Thyroid gland (tissue), 4 donors: Measurements from ENCODE around the gene SPEM3. TPM values are rescaled to one million over a fixed set of nuclear protein-coding genes. Genes with fewer than 3 reads are reported as not detected.
A peak's percentile ranks its signal among the peaks of the same experiment; 100 is the strongest.

Source experiments
- DNase-seq, 2 donors: peaks; one replicate each; pipeline ENCODE4 v3.0.0-alpha.2; 2019
- H3K27ac ChIP-seq, 3 donors: fragments of 200-600 bp; sonication (generic); 1 replicate in 2 of 3; 2 replicates in 1 of 3; pipeline ENCODE4 v1.5.1; 2016 to 2019; ENCODE audit warnings: mild to moderate bottlenecking in 1 of 3, moderate library complexity in 1 of 3
- H3K27me3 ChIP-seq: fragments of 200-600 bp; sonication (generic); one replicate; pipeline ENCODE4 v1.5.1; 2019
- H3K36me3 ChIP-seq, 2 donors: fragments of 200-600 bp; sonication (generic); one replicate each; pipeline ENCODE4 v1.5.1; 2016 to 2019
- H3K4me1 ChIP-seq, 2 donors: fragments of 200-600 bp; sonication (generic); one replicate each; pipeline ENCODE4 v1.5.1; 2017 to 2019
- H3K4me3 ChIP-seq, 3 donors: fragments of 200-600 bp; sonication (generic); replicated peaks in 1 of 3; 1 replicate in 2 of 3; 2 replicates in 1 of 3; pipeline ENCODE4 v1.5.1; 2016; ENCODE audit warnings: mild to moderate bottlenecking in 1 of 3
- H3K9me3 ChIP-seq: fragments of 200-600 bp; sonication (generic); one replicate; pipeline ENCODE4 v1.5.1; 2017
- CTCF ChIP-seq, 6 experiments: fragments of 200-600 bp in 3 of 6; fragments of 450-650 bp in 3 of 6; sonication (generic) in 3 of 6; IDR thresholded peaks; one replicate each; pipeline ENCODE4 v1.5.1; 2016 to 2019; ENCODE audit warnings: antibody characterized with exemption in 6 of 6, mild to moderate bottlenecking in 2 of 6, inconsistent platforms in 1 of 6, moderate library complexity in 1 of 6
- POLR2A ChIP-seq, 2 donors: fragments of 450-650 bp; IDR thresholded peaks; one replicate each; pipeline ENCODE4 v1.6.1; 2017; ENCODE audit warnings: antibody characterized with exemption in 2 of 2, mild to moderate bottlenecking in 2 of 2, moderate library complexity in 1 of 2
- WGBS, 2 donors: methylation state at CpG; one replicate each; pipeline ENCODE4 v1.1.5; 2017; 5-methylcytosine and 5-hydroxymethylcytosine counted together
- intact Hi-C: fragments of 100-400 bp; cut with DNase I; formaldehyde crosslinking; loops from one replicate; pipeline ENCODE4 v1.15.1; 2023
- total RNA-seq, 4 donors: library from RNA; depleted of rRNA; stranded (reverse); fragments of >200 nt; gene quantifications; one replicate each; pipeline ENCODE4 v1.2.3, GENCODE V29; 2016

SPEM3 gene
- total RNA-seq, 4 donors from 2014 or later, result not detected

- 67 to 71% methylated on average over 15 of the region's 15 CpGs for WGBS, 2 donors
- TF ChIP-seq POLR2A (IDR thresholded peaks at IDR 0.05) (no peak), CTCF (IDR thresholded peaks at IDR 0.05) (no peak)
- intact Hi-C loops, result loop anchor here (5.0 kb wide), 1 partner anchor 34 kb away; no protein-coding TSS in a partner anchor
- Histone ChIP-seq H3K9me3 (no peaks in the 10 kb centered on the region), H3K4me3 (no peak overlapping the region), H3K36me3 (no peaks in the 10 kb centered on the region), H3K27me3 (no peaks in the 10 kb centered on the region), H3K4me1 (peaks cover 48 to 64% of the 10 kb centered on the region in 2 donors), H3K27ac (peak overlapping the region; percentile 100)
- peak; percentile 25 to 32 for DNase-seq
Observed at GRCh38 chr17:7475764-7476422, 47.2 kb downstream of the SPEM3 start.

DNA sequence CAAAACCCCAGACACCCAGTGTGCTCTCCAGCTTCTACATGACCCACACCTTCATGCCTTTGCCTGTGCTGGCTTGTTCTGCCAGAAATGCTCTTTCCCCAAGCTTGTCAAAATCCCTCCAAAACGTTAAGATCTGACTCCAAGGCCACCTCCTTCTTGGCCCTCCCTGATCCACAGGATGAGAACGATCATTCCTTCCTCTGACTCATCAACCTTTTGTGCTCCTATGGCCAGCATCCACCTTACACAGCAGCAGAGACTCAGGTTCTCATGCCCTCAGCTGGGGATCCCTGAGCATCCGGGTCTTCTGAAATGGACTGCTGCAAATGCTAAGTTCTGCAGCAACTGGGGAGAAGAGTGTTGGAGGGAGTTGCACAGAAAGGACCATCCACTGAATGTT, 47.8 kb downstream of the SPEM3 start:
- WGBS, 2 donors, result 30 to 49% methylated on average over 3 of the region's 3 CpGs
- H3K9me3 ChIP-seq, result no peaks in the 10 kb centered on the region
- H3K4me1 ChIP-seq, result peaks cover 48 to 64% of the 10 kb centered on the region in 2 donors
- H3K27ac ChIP-seq, result peak overlapping the region; percentile 100
- DNase-seq, result no peak
- TF ChIP-seq CTCF (IDR thresholded peaks at IDR 0.05) (no peak), POLR2A (IDR thresholded peaks at IDR 0.05) (no peak)
- no peaks in the 10 kb centered on the region for H3K36me3 ChIP-seq
- no peak overlapping the region for H3K4me3 ChIP-seq
- H3K27me3 ChIP-seq, result no peaks in the 10 kb centered on the region
- intact Hi-C loops, result loop anchor here (5.0 kb wide), 1 partner anchor 34 kb away; no protein-coding TSS in a partner anchor

DNA sequence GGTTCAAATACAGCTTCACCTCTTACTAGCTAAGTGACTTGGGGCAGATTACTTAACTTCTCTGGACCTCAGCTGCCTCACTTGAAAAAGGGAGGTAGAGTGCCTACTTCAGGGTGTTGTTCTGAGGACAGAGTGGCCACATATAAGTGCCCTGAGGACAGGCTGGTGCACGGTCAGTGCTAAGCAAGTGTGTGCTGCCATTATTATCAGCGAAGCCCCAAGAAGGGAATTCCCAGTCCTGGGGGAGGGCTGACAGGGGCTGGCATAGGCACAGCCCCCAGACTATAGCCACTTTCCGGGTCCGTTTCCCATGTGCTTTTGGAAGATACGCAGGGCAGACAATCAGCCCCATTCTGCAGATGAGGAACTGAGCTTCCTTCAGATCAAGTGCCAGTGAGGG, 48.3 kb downstream of the SPEM3 start:
- WGBS, 2 donors, result 75 to 76% methylated on average over 5 of the region's 5 CpGs
- intact Hi-C loops, result loop anchor here (5.0 kb wide), 1 partner anchor 35 kb away; no protein-coding TSS in a partner anchor
- no peaks in the 10 kb centered on the region for H3K9me3 ChIP-seq
- H3K36me3 ChIP-seq, result no peaks in the 10 kb centered on the region
- TF ChIP-seq CTCF (IDR thresholded peaks at IDR 0.05) (no peak), POLR2A (IDR thresholded peaks at IDR 0.05) (no peak)
- no peak for DNase-seq
- H3K4me3 ChIP-seq, result peak overlapping the region in 1 of 3 donors; percentile 100
- H3K27me3 ChIP-seq, result no peaks in the 10 kb centered on the region
- peaks cover 46 to 64% of the 10 kb centered on the region in 2 donors for H3K4me1 ChIP-seq
- H3K27ac ChIP-seq, result peak overlapping the region; percentile 100

- Histone ChIP-seq H3K9me3 (no peaks in the 10 kb centered on the region), H3K4me1 (peaks cover 45 to 66% of the 10 kb centered on the region in 2 donors), H3K27ac (peak overlapping the region; percentile 100), H3K4me3 (peak overlapping the region in 2 of 3 donors; percentile 99 to 100), H3K36me3 (no peaks in the 10 kb centered on the region), H3K27me3 (no peaks in the 10 kb centered on the region)
- TF ChIP-seq CTCF (IDR thresholded peaks at IDR 0.05), result no peak
- TF ChIP-seq POLR2A (IDR thresholded peaks at IDR 0.05), result peak in 1 of 2 donors; percentile 81
- peak; percentile 77 to 82 for DNase-seq
- intact Hi-C loops, result loop anchor here (5.0 kb wide), 1 partner anchor 35 kb away; no protein-coding TSS in a partner anchor
- WGBS, 2 donors, result 9 to 23% methylated on average over 25 to 26 of the region's 26 CpGs
Observed at GRCh38 chr17:7477392-7478275, 49.0 kb downstream of the SPEM3 start.
